SU-DHL-6 (cell line): Measurements from ENCODE around the gene CYP4F11.

Experiments
- H2AFZ ChIP-seq: fragments of 200-600 bp; sonication (generic); 2 replicates; pipeline ENCODE4 v1.6.1; 2014; ENCODE audit warnings: low read depth, mild to moderate bottlenecking, moderate library complexity, mixed read lengths, antibody characterized with exemption, low read length; ENCODE audit not compliant: severe bottlenecking
- H3F3A ChIP-seq: fragments of 200-600 bp; shearing (Covaris generic); 2 replicates; pipeline ENCODE4 v1.6.0; 2016; ENCODE audit warnings: antibody characterized with exemption, mild to moderate bottlenecking; ENCODE audit not compliant: insufficient read depth
- H3K27ac ChIP-seq: fragments of 200-600 bp; sonication (generic); 2 replicates; pipeline ENCODE4 v1.5.1; 2016; ENCODE audit warnings: low read depth, mild to moderate bottlenecking, low read length, moderate library complexity, mixed read lengths
- H3K27me3 ChIP-seq: fragments of 200-600 bp; sonication (generic), shearing (Covaris generic); 2 replicates; pipeline ENCODE4 v1.6.0; 2014; ENCODE audit warnings: mild to moderate bottlenecking, low read length
- H3K36me3 ChIP-seq: fragments of 200-600 bp; sonication (generic); 2 replicates; pipeline ENCODE4 v1.6.1; 2014; ENCODE audit warnings: mild to moderate bottlenecking, low read length, mixed read lengths
- H3K4me2 ChIP-seq: fragments of 300-600, 200-600 bp; shearing (Covaris generic), sonication (generic); 2 replicates; pipeline ENCODE4 v1.6.0; 2014; ENCODE audit warnings: low read length, low read depth, mild to moderate bottlenecking; ENCODE audit not compliant: poor library complexity, severe bottlenecking
- H3K4me3 ChIP-seq: fragments of 200-600 bp; sonication (generic); 2 replicates; pipeline ENCODE4 v1.5.1; 2014; ENCODE audit warnings: antibody characterized with exemption, low read length, mild to moderate bottlenecking, mixed read lengths; ENCODE audit not compliant: insufficient read depth, poor library complexity, severe bottlenecking
- H3K79me2 ChIP-seq: fragments of 200-600 bp; sonication (generic); 2 replicates; pipeline ENCODE4 v1.6.1; 2014; ENCODE audit warnings: mild to moderate bottlenecking, low read length, moderate library complexity; ENCODE audit not compliant: insufficient read depth
- H3K9ac ChIP-seq: fragments of 200-600 bp; sonication (generic); 2 replicates; pipeline ENCODE4 v1.7.0; 2014; ENCODE audit warnings: mild to moderate bottlenecking, low read length
- H3K9me2 ChIP-seq: fragments of 200-600 bp; sonication (generic); replicated peaks from 2 replicates; pipeline ENCODE4 v1.6.1; 2014; ENCODE audit warnings: low read length; ENCODE audit not compliant: insufficient read depth
- H3K9me3 ChIP-seq: fragments of 200-600 bp; sonication (generic); 2 replicates; pipeline ENCODE4 v1.6.1; 2014; ENCODE audit warnings: low read length, mixed read lengths; ENCODE audit not compliant: insufficient read depth
- H4K20me1 ChIP-seq: fragments of 200-600 bp; sonication (generic); 2 replicates; pipeline ENCODE4 v1.6.1; 2014; ENCODE audit warnings: low read depth, mild to moderate bottlenecking, antibody characterized with exemption, low read length, moderate library complexity, mixed read lengths
- CTCF ChIP-seq: fragments of 200-600 bp; sonication (generic); IDR thresholded peaks from one replicate; pipeline ENCODE4 v1.5.1; 2017; ENCODE audit warnings: antibody characterized with exemption, mild to moderate bottlenecking, low read length, moderate library complexity; ENCODE audit not compliant: insufficient read depth, poor library complexity, severe bottlenecking
- EZH2phosphoT487 ChIP-seq: fragments of 200-600 bp; sonication (generic), shearing (Covaris generic); conservative IDR thresholded peaks from 2 replicates; pipeline ENCODE4 v1.6.1; 2018; ENCODE audit warnings: mild to moderate bottlenecking, antibody characterized with exemption, low read length, moderate library complexity, mixed read lengths

CYP4F11 gene

GRCh38 chr19:15928321-15928720 is 6.0 kb downstream of the CYP4F11 start:
- H4K20me1 ChIP-seq: no peaks in the 10 kb centered on the region
- no peaks in the 10 kb centered on the region for H3K79me2 ChIP-seq
- TF ChIP-seq CTCF (no peak), EZH2phosphoT487 (no peak)
- no peak overlapping the region for H3K9ac ChIP-seq
- H3K9me3 ChIP-seq: no peaks in the 10 kb centered on the region
- H3K4me2 ChIP-seq: no peak overlapping the region
- H2AFZ ChIP-seq: no peak overlapping the region
- H3K9me2 ChIP-seq: no peaks in the 10 kb centered on the region
- no peaks in the 10 kb centered on the region for H3F3A ChIP-seq
- no peak overlapping the region for H3K27ac ChIP-seq
- H3K27me3 ChIP-seq: no peaks in the 10 kb centered on the region
- H3K4me3 ChIP-seq: no peak overlapping the region
- H3K36me3 ChIP-seq: no peaks in the 10 kb centered on the region

- Histone ChIP-seq H3K27me3 (no peaks in the 10 kb centered on the region), H2AFZ (no peak overlapping the region), H4K20me1 (no peaks in the 10 kb centered on the region), H3F3A (no peaks in the 10 kb centered on the region), H3K9me2 (no peaks in the 10 kb centered on the region), H3K36me3 (no peaks in the 10 kb centered on the region), H3K27ac (no peak overlapping the region), H3K4me3 (no peak overlapping the region), H3K79me2 (no peaks in the 10 kb centered on the region), H3K9me3 (no peaks in the 10 kb centered on the region), H3K9ac (no peak overlapping the region), H3K4me2 (no peak overlapping the region)
- no peak for TF ChIP-seq EZH2phosphoT487
- no peak for TF ChIP-seq CTCF
Observed at GRCh38 chr19:15926484-15926883, 7.8 kb downstream of the CYP4F11 start.

GRCh38 chr19:15923702-15924101 is 10.6 kb downstream of the CYP4F11 start:
- Histone ChIP-seq H3K9me3 (no peaks in the 10 kb centered on the region), H3K79me2 (no peaks in the 10 kb centered on the region), H3K4me2 (no peak overlapping the region), H3K9me2 (no peaks in the 10 kb centered on the region), H3K9ac (no peak overlapping the region), H3K36me3 (no peaks in the 10 kb centered on the region), H4K20me1 (no peaks in the 10 kb centered on the region), H3K4me3 (no peak overlapping the region), H3K27me3 (no peaks in the 10 kb centered on the region), H3K27ac (no peak overlapping the region), H2AFZ (no peak overlapping the region), H3F3A (no peaks in the 10 kb centered on the region)
- no peak for TF ChIP-seq EZH2phosphoT487
- TF ChIP-seq CTCF: no peak
